Thoracic aorta (tissue), 2 donors: ENCODE measurements around the gene METTL16. TPM values are rescaled to one million over a fixed set of nuclear protein-coding genes. Genes with fewer than 3 reads are reported as not detected.

Experiments used
- ATAC-seq: fragments of 150-250 bp; one replicate; pipeline ENCODE4 v1.8.0; 2017; ENCODE audit warnings: low read depth; ENCODE audit not compliant: insufficient number of reproducible peaks, low FRiP score
- DNase-seq: peaks from one replicate; pipeline ENCODE4 v3.0.0-alpha.2; 2020; ENCODE audit warnings: low spot score
- H3K27ac ChIP-seq, 2 donors: fragments of 200-600 bp; sonication (generic); 1 replicate in 1 of 2; 2 replicates in 1 of 2; pipeline ENCODE4 v1.5.1; 2016; ENCODE audit warnings: mild to moderate bottlenecking in 2 of 2, moderate library complexity in 2 of 2
- H3K27me3 ChIP-seq: fragments of 200-600 bp; sonication (generic); replicated peaks from 2 replicates; pipeline ENCODE4 v1.6.0; 2016; ENCODE audit warnings: mild to moderate bottlenecking; ENCODE audit not compliant: insufficient read depth
- H3K36me3 ChIP-seq: fragments of 200-600 bp; sonication (generic); one replicate; pipeline ENCODE4 v1.5.1; 2016
- H3K4me1 ChIP-seq, 2 donors: fragments of 200-600 bp; sonication (generic); 1 replicate in 1 of 2; 2 replicates in 1 of 2; pipeline versions ENCODE4 v1.5.1 to v1.6.0; 2016; ENCODE audit warnings: low read depth in 2 of 2, mild to moderate bottlenecking in 1 of 2; ENCODE audit not compliant: control insufficient read depth in 1 of 2
- H3K4me3 ChIP-seq: fragments of 200-600 bp; sonication (generic); 2 replicates; pipeline ENCODE4 v1.5.1; 2016; ENCODE audit warnings: mild to moderate bottlenecking
- H3K9me3 ChIP-seq: fragments of 200-600 bp; sonication (generic); 2 replicates; pipeline ENCODE4 v1.5.1; 2016
- total RNA-seq, 2 donors: library from RNA; depleted of rRNA; stranded (reverse); fragments of >200 nt; gene quantifications; one replicate each; pipeline versions ENCODE4 v1.1.0 to v1.2.3, GENCODE V29; 2016
- TF ChIP-seq, protein P1 (sequence below): fragments of 200-600 bp; sonication (generic); IDR thresholded peaks from one replicate; pipeline ENCODE4 v1.5.1; 2019; ENCODE audit warnings: antibody characterized with exemption

Gene METTL16
- total RNA-seq, 2 donors from 2014 or later = 37.6 to 37.9 TPM

DNA sequence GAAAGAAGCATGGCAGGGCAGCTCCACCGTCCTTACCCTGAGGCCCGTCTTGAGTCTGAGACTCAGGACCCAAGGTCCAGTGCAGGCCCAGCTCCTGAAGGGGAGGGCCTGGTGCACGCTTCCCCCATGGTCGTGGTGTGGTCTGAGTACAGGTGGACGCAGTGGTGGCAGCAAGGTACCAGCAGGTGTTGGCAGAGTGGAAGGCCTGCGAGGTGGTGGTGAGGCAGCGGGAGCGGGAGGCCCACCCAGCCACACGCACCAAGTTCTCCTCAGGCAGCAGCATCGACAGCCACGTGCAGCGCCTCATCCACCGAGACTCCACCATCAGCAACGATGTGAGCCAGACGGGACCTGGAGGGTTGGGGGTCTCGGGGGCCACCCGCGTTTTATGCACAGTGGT lies 138.5 kb downstream of the METTL16 start:
- Histone ChIP-seq H3K27me3 (no peaks in the 10 kb centered on the region), H3K36me3 (peaks cover 4% of the 10 kb centered on the region), H3K4me1 (no peaks in the 10 kb centered on the region), H3K9me3 (no peaks in the 10 kb centered on the region), H3K4me3 (no peak overlapping the region), H3K27ac (no peak overlapping the region)
- TF ChIP-seq, protein P1, sequence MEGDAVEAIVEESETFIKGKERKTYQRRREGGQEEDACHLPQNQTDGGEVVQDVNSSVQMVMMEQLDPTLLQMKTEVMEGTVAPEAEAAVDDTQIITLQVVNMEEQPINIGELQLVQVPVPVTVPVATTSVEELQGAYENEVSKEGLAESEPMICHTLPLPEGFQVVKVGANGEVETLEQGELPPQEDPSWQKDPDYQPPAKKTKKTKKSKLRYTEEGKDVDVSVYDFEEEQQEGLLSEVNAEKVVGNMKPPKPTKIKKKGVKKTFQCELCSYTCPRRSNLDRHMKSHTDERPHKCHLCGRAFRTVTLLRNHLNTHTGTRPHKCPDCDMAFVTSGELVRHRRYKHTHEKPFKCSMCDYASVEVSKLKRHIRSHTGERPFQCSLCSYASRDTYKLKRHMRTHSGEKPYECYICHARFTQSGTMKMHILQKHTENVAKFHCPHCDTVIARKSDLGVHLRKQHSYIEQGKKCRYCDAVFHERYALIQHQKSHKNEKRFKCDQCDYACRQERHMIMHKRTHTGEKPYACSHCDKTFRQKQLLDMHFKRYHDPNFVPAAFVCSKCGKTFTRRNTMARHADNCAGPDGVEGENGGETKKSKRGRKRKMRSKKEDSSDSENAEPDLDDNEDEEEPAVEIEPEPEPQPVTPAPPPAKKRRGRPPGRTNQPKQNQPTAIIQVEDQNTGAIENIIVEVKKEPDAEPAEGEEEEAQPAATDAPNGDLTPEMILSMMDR = no peak
- DNase-seq (no peak), ATAC-seq (no peak)

DNA sequence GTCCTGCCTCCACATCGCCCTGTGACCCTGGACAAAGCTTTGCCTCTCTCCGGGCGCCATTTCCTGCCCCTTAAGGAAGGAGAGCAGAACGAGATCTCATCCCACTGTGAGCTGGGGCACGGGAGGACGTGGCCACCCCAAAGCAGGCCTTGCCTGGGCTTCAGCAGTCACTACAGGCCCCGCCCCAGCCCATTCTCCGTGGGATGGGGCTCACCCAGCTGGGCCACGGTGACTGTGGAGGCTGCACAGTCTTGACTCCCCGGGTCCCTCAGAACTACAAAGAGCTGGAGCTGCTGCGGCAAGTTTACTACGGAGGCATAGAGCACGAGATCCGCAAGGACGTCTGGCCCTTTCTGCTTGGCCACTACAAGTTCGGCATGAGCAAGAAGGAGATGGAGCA lies 139.0 kb downstream of the METTL16 start:
- TF ChIP-seq, protein P1 = no peak
- Histone ChIP-seq H3K36me3 (peaks cover 4% of the 10 kb centered on the region), H3K27me3 (no peaks in the 10 kb centered on the region), H3K9me3 (no peaks in the 10 kb centered on the region), H3K4me1 (no peaks in the 10 kb centered on the region), H3K4me3 (no peak overlapping the region), H3K27ac (no peak overlapping the region)
- DNase-seq (no peak), ATAC-seq (no peak)

DNA sequence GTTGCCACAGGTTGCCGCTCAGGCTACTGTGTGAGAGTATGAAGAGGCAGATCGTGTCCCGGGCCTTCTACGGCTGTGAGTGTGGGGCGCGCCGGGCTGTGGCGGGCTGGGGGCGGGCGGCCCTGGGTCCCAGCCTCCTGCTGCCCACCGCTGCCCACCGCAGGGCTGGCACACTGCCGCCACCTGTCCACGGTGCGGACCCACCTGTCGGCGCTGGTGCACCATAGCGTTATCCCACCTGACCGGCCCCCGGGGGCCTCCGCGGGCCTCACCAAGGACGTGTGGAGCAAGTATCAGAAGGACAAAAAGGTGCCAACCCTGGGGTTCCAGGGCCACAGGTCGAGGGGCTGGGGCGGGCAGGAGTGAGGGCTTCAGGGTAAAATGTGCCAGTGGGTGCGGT lies 139.5 kb downstream of the METTL16 start:
- Histone ChIP-seq H3K9me3 (no peaks in the 10 kb centered on the region), H3K4me3 (no peak overlapping the region), H3K4me1 (no peaks in the 10 kb centered on the region), H3K27me3 (no peaks in the 10 kb centered on the region), H3K36me3 (peaks cover 4% of the 10 kb centered on the region), H3K27ac (no peak overlapping the region)
- DNase-seq = no peak
- no peak for ATAC-seq
- TF ChIP-seq, protein P1 = no peak

DNA sequence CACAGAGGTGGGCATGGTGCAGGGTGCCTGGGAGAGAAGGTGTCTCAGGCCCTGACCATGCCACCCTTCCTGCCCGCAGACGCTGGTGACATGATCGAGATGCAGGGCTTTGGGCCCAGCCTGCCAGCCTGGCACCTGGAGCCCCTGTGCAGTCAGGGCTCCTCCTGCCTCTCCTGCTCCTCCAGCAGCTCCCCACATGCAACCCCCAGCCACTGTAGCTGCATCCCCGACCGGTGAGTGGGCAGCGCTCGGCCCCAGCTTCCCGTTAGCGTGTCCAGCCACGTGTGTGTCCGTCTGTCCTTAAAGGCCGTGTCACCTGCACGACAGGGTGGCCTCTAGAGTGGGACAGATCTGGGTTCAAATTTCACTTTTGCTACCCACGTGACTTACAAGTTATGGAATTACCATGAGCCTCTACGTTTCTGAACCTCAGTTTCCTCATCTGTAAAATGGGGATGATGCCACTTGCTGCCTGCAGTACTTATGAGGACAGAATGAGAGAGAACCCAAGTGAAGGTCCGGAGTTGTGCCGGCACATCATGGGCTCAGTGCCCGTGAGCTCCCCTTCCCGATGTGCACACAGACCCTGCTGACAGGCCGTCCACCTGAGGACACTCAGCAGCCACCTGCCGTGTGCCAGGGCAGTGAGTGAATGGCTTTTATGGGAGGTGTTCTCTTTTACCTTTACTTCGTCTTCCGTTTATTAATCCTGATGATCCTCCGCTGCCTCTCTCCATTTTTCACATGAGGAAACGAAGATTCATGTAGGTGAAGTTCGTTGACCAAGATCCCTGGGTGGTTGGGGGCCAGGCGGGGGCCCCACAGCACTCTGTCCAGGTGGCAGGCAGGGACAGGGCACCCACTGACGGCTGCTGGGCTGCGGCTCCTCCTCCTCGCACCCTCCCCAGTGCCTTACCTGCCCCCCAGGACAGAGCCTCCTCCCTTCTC lies 140.2 kb downstream of the METTL16 start:
- DNase-seq = no peak
- H3K27me3 ChIP-seq = no peaks in the 10 kb centered on the region
- TF ChIP-seq, protein P1 = no peak

DNA sequence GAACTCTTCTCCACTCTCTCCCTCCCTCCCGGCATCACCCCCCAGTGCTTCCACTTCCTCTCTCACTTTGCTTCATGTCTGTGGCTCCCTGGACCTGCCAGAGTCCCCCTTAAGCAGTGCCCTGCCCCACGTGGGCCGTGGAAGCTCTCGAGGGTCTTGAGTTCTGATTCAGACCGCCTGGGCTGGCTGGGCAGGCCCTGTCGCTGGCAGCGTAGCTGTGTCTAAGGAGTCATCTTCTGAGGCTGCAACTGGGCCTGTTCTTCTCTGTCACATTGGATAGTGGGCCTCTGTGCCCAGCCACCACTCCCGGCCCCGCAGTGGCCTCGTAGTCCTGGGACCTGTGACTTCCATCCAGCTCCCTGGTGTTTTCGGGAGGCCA lies 141.5 kb downstream of the METTL16 start:
- Histone ChIP-seq H3K27me3 (no peaks in the 10 kb centered on the region), H3K27ac (no peak overlapping the region), H3K4me1 (no peaks in the 10 kb centered on the region), H3K9me3 (no peaks in the 10 kb centered on the region), H3K4me3 (no peak overlapping the region), H3K36me3 (peaks cover 4% of the 10 kb centered on the region)
- DNase-seq (no peak), ATAC-seq (no peak)
- TF ChIP-seq, protein P1 = no peak

More for the DNA sequence above, 140.2 kb downstream of the METTL16 start:
- H3K36me3 ChIP-seq = peaks cover 4% of the 10 kb centered on the region
- ATAC-seq = no peak
- no peak overlapping the region for H3K4me3 ChIP-seq
- no peaks in the 10 kb centered on the region for H3K9me3 ChIP-seq
- no peaks in the 10 kb centered on the region for H3K4me1 ChIP-seq
- no peak overlapping the region for H3K27ac ChIP-seq
